ENCODE results near the gene TRIL.

TRIL gene

DNA sequence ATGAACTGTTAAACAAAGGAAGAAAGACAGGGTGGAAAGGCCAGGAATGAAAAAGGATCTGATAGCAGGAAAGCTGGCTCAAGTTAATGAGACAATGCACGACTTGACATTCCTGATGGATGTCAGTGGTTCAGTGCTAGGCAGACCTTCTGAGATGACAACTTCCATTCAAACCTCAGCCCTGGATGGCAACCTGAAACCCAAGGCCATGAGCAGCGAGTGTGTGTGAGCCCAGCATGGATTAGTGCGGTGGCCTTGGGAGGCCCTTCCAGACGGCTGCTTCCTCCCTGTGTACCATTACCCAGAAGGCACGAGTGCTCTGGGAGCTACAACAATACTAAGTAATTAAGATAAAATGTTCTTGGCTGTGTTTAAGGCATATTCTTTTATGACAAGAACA is 18.8 kb downstream of the TRIL start:
- no peak overlapping the region for H3K4me3 ChIP-seq (ENCODE audit: low read length)
- TF ChIP-seq, protein P1, sequence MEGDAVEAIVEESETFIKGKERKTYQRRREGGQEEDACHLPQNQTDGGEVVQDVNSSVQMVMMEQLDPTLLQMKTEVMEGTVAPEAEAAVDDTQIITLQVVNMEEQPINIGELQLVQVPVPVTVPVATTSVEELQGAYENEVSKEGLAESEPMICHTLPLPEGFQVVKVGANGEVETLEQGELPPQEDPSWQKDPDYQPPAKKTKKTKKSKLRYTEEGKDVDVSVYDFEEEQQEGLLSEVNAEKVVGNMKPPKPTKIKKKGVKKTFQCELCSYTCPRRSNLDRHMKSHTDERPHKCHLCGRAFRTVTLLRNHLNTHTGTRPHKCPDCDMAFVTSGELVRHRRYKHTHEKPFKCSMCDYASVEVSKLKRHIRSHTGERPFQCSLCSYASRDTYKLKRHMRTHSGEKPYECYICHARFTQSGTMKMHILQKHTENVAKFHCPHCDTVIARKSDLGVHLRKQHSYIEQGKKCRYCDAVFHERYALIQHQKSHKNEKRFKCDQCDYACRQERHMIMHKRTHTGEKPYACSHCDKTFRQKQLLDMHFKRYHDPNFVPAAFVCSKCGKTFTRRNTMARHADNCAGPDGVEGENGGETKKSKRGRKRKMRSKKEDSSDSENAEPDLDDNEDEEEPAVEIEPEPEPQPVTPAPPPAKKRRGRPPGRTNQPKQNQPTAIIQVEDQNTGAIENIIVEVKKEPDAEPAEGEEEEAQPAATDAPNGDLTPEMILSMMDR (IDR thresholded peaks at IDR 0.05; ENCODE audit: insufficient read depth, low read depth, low read length, missing control alignments): no peak
- DNase-seq (ENCODE audit: low read depth): no peak

DNA sequence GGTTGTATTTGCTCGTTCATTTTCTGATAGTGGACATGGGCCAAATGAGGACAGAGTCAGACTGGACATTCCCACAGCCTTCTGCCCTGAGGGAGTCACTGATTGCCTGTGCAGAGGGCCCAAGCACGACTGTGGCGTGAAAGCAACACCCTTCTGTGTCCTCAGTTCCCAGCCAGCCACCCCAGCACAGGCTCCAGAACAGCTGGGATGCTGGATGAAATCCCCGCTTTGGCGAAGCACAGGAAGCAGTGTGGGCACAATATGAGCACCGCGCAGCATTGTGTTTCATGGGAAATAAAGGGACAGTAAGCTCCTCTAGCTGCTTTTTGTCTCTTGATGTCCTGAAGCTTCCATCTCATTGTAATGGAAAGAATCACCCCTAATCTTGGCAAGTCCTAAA is 20.5 kb downstream of the TRIL start:
- DNase-seq (ENCODE audit: low read depth): no peak
- TF ChIP-seq, protein P1 (IDR thresholded peaks at IDR 0.05; ENCODE audit: insufficient read depth, low read depth, low read length, missing control alignments): no peak
- no peak overlapping the region for H3K4me3 ChIP-seq (ENCODE audit: low read length)

DNA sequence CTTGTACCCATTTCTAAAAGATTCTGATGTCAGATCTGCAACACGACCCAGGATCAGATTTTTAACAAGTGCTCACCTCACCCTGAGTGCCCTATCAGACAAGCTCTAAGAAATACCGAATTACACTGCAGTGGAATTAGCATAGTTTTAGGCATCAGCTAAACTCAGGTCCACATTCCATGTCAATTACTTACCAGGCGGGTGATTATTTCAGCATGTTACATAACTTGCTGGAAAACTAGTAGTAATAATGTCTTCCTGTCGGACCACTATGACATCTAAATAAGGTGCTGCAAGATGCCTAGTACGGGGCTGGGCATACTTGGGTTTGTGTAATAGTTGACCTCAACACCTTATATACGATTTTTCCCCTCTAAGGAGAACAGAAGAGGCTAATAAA is 21.0 kb downstream of the TRIL start:
- no peak for DNase-seq (ENCODE audit: low read depth)
- H3K4me3 ChIP-seq (ENCODE audit: low read length): no peak overlapping the region
- TF ChIP-seq, protein P1 (IDR thresholded peaks at IDR 0.05; ENCODE audit: insufficient read depth, low read depth, low read length, missing control alignments): no peak

DNA sequence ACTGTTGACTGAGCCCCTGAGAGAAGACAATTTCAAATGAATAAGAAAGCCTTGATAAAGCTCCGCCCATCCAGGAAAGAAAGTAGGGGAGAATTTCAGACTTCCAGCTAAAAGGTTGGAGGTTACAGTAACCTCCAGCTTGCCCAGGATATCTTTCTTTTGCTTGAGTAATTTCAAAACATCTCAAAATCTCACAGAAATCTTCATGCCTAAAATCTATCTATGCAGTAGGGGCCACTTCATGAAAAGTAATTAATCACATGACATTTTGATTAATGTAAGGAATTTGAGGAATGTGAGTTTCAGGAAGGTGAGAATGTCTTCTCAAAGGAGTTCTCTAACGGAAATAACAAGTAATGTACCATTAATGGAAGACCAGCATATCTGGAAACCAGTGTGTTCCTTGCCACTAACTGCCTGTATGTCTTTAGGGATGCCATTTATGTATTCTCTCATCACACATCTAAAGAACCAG is 24.2 kb downstream of the TRIL start:
- no peak overlapping the region for H3K4me3 ChIP-seq (ENCODE audit: low read length)
- TF ChIP-seq, protein P1 (IDR thresholded peaks at IDR 0.05; ENCODE audit: insufficient read depth, low read depth, low read length, missing control alignments): no peak
- DNase-seq (ENCODE audit: low read depth): no peak

DNA sequence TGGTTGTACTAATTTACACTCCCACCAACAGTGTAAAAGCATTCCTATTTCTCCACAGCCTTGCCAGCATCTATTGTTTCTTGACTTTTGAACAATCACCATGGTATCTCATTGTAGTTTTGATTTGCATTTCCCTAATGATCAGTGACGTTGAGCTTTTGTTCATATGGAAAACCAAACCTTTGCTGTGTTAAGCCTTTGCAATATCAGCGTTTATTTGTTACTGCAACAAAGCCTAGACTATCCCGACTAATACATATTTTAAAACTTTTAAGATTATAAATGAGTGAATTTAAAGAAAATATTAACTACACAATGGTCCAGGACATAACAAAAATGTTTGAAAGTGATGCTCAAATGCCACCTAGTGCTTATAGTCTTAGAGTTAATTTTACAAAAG is 26.6 kb downstream of the TRIL start:
- H3K4me3 ChIP-seq (ENCODE audit: low read length): no peak overlapping the region
- TF ChIP-seq, protein P1 (IDR thresholded peaks at IDR 0.05; ENCODE audit: insufficient read depth, low read depth, low read length, missing control alignments): no peak
- DNase-seq (ENCODE audit: low read depth): no peak

DNA sequence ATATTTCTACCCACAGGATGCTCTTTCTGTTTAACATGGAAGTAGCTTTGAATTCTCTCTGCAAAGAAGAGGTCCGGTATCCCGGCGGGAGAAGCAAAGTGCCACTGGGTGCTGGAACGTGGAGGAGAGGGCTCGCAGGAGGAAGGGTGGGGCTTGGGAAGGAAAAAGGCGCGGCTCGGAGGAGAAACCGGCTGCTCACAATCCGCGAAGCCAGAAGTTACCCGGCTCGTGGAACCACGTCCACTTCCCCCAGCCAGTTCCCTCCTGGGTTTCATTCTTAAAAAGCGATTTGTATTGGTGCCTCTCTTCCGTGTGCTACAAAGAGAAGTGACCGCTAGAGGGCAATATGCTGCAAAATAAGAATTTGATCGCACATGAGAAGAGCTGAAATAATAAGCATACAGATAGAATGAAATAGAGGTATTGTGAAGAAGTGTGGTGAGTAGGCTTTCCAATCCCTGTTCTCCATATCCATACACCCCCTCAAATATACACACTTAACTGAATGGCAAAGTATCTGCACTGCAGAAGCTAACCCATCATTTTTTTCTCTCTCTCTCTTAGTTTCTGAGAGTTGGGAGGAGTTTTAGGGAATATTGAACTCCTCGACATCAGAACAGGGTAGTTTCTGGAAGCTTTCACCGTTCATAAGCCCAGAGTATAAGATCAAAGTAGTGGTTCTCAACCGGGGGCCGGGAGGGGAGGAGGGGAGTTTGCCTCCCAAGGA is 31.1 kb downstream of the TRIL start:
- TF ChIP-seq, protein P1 (IDR thresholded peaks at IDR 0.05; ENCODE audit: insufficient read depth, low read depth, low read length, missing control alignments): peak; percentile 76
- H3K4me3 ChIP-seq (ENCODE audit: low read length): peak overlapping the region; percentile 40
- DNase-seq (ENCODE audit: low read depth): peak; percentile 82
